Skin epidermis (tissue), 12 donors: ENCODE results near the gene CIB2.
A peak's percentile ranks its signal among the peaks of the same experiment; 100 is the strongest.

Experiments used
- H3K27ac ChIP-seq, 21 experiments: fragments of 200-600 bp; sonication (generic) in 11 of 21; one replicate each; pipeline ENCODE4 v1.5.0; 2020; ENCODE audit warnings: mild to moderate bottlenecking in 3 of 21, inconsistent platforms in 2 of 21, moderate library complexity in 2 of 21
- H3K4me3 ChIP-seq, 7 experiments: fragments of 200-600 bp; sonication (generic) in 2 of 7; one replicate each; pipeline ENCODE4 v1.5.0; 2020; ENCODE audit warnings: inconsistent platforms in 2 of 7, mild to moderate bottlenecking in 2 of 7, moderate library complexity in 1 of 7

Gene CIB2

DNA sequence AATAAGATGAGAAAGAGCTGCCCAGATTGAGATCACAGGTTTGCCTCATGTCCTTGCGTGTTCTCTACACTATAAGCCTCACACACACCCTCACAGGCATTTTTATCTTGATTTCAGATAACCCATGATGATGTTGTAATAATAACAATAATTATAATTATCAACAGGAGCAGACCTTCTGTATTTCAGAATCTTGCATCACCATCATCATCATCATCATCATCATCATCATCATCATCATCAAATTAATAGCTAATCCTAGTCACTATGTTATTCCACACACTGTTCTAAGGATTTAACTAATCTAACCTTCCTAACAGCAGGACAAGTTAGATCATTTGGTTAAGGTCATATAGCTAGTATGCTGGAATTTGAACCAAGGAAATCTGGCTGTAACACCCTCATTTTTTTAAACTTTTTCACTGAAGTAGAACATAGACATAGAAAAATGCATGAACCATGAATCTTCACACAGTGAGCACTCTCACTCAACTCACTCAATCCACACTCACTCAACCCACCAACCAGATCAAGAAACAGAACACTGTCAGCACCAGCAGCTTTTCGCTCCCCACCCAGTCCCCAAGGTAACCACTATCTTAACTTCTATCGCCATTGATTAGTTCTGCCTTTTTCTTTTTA, 40.7 kb downstream of the CIB2 start:
- H3K4me3 ChIP-seq = no peak overlapping the region
- H3K27ac ChIP-seq = no peak overlapping the region

- no peak overlapping the region for H3K4me3 ChIP-seq
- peak overlapping the region in 3 of 21 experiments; percentile 7 to 38 (median 9) for H3K27ac ChIP-seq
Measured at GRCh38 chr15:78088773-78089080, 42.5 kb downstream of the CIB2 start.

GRCh38 chr15:78087951-78088772, 43.1 kb downstream of the CIB2 start:
- peak overlapping the region in 4 of 21 experiments; percentile 7 to 39 (median 24) for H3K27ac ChIP-seq

GRCh38 chr15:78085928-78086327, 45.3 kb downstream of the CIB2 start:
- Histone ChIP-seq H3K4me3 (no peak overlapping the region), H3K27ac (no peak overlapping the region)

More at GRCh38 chr15:78087951-78088772, 43.1 kb downstream of the CIB2 start:
- H3K4me3 ChIP-seq = no peak overlapping the region

- peak overlapping the region in 1 of 21 experiments; percentile 27 for H3K27ac ChIP-seq
- no peak overlapping the region for H3K4me3 ChIP-seq
Measured at GRCh38 chr15:78084449-78084750, 46.8 kb downstream of the CIB2 start.

DNA sequence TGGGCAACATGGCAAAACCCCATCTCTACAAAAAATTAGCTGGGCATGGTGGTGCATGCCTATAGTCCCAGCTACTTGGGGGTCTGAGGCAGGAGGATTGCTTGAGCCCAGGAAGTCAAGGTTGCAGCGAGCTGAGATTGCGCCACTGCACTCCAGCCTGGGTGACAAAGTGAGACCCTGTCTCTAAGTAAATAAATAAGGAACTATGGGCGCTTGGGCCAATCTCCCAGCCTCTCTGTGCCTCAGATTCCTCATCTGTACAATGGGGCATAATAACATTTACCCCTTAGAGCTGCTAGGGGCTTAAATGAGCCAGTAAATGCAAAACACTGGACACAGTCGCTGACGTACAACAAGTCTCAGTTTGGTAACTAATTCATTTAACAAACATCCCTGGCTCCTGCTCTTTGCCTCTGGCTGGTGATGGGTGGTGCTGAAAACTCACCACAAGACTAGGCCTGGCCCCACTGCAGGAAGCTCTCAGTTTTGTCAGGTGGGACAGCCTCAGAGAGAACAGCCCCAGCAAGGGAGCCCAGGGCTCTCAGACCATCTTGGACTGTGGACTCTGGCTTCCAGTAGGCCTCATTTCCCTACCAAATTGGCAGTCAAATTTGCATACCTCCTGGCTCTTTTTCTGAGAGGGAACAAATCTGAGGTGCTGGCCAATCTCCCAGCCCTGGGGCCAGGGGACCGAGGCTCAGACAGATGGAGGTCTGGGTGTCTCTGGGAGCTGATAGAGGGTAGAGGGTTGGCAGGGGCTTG, 47.4 kb downstream of the CIB2 start:
- peak overlapping the region in 1 of 21 experiments; percentile 27 for H3K27ac ChIP-seq
- H3K4me3 ChIP-seq = no peak overlapping the region

- Histone ChIP-seq H3K4me3 (no peak overlapping the region), H3K27ac (peak overlapping the region in 4 of 21 experiments; percentile 11 to 49 (median 26))
Measured at GRCh38 chr15:78083186-78083585, 48.1 kb downstream of the CIB2 start.

DNA sequence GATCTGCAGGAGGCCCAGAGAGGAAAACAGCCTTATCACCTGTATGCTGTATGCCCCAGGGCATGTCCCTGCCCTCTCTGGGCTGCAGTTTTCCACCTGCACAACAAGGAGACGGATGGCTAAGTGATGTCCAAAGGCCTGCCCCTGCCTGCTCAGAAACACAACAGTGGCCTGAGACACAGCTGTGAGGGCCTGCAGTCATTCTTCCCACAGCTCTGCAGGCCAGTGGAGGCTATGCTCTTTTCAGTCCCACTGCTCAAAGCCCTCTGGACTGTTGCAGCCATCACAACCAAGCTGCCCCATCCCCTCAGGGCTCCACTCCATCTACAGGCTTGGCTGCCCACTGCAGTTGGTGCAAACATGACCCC, 48.5 kb downstream of the CIB2 start:
- Histone ChIP-seq H3K27ac (peak overlapping the region in 5 of 21 experiments; percentile 2 to 49 (median 14)), H3K4me3 (no peak overlapping the region)

DNA sequence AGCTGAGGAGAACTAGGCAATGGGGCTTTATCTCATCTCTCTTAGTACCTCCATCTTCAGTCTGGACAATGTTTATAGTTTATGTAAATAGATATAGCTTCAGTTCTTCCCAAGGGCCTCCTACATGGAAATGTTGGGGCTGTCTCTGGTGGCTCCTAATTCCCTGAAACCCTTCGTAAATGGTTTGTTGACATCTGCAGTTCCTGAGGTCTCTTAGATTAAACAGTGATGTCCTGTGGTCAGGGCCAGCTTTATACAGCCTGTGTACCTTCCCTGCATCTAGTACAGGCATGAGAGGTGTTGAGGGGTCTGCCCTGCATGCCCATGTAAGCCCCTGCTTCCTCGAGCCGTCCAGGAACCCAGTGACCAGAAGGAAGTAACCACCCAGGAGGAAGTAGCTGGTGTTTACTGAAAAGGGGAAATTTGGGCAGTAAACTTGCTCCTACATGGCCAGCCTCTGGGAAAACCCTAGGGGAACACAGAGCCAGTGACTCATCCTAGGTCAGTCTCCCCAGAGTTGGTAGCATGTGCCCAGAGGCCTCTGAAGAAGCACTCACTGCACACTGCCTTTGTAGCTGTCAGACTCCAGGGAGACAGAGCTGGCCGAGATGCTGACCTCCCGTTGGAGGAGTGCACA, 49.0 kb downstream of the CIB2 start:
- peak overlapping the region in 8 of 21 experiments; percentile 2 to 60 (median 38) for H3K27ac ChIP-seq
- H3K4me3 ChIP-seq = no peak overlapping the region

- H3K4me3 ChIP-seq = no peak overlapping the region
- H3K27ac ChIP-seq = no peak overlapping the region
Measured at GRCh38 chr15:78080088-78080460, 51.2 kb downstream of the CIB2 start.

GRCh38 chr15:78079298-78080087, 51.8 kb downstream of the CIB2 start:
- Histone ChIP-seq H3K4me3 (no peak overlapping the region), H3K27ac (peak overlapping the region in 1 of 21 experiments; percentile 16)

DNA sequence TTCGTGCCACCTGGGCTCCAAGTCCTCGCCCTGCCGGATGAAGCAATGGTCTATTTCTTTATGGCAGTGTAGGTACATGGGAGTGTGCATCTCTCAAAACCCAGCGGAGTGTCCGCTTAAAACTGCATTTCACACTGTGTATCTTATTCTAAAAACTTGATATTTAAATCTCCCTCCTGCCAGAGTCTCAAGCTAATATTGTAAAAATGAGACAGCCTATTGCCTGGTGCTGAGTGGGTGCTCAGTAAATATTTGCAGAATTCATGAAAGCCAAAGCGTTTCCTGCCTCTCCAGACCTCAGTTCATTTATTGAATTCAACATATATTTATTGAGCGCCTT, 53.4 kb downstream of the CIB2 start:
- peak overlapping the region in 17 of 21 experiments; percentile 30 to 98 (median 87) for H3K27ac ChIP-seq
- H3K4me3 ChIP-seq = peak overlapping the region; percentile 58 to 94 (median 72)

- Histone ChIP-seq H3K4me3 (peak within 1 kb of the TSS; percentile 58 to 94 (median 72)), H3K27ac (peak within 1 kb of the TSS; percentile 62 to 98 (median 90))
Measured at GRCh38 chr15:78077053-78077870, 54.0 kb downstream of the CIB2 start, which contains the start of gene TBC1D2B. Gene TBC1D2B (minus strand): TSS chr15:78077711. CDS start chr15:78077652, 59 bp downstream.

GRCh38 chr15:78076231-78077052, 54.8 kb downstream of the CIB2 start:
- Histone ChIP-seq H3K27ac (peak overlapping the region; percentile 62 to 98 (median 90)), H3K4me3 (peak overlapping the region; percentile 58 to 94 (median 72))

- Histone ChIP-seq H3K4me3 (peak overlapping the region; percentile 58 to 94 (median 72)), H3K27ac (peak overlapping the region in 19 of 21 experiments; percentile 77 to 98 (median 90))
Measured at GRCh38 chr15:78075490-78076230, 55.6 kb downstream of the CIB2 start.

DNA sequence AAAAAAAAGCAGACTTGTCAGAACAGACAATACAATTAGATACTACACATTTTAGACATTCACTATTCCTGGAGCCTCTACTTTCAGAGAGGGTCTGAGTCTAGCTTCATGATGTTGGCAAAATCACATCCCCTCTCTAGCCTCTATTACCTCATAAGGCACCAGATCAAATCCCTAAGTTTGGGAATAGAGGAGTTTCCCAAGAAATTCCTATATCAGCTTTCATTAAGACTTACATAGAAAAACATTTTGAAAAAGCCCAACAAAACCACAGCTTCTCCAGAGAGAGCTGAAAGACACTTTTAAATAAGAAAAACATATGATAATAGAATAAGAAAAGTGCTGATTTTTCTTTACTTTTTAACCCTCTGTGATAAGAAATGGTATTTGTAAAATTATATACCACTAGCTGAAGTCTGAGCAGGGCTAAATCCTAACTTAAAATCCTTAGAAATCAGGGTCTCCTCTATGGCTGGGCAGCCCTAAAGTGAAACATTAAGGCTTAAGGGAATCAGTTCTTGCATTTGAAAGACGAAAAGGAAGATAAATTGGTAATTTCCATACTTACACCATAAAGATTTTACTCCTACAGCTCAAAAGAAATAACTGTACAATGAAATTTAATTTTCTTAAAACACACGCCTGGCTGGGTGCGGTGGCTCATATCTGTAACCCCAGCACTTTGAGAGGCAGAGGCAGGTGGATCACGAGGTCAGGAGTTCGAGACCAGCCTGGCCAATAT, 58.0 kb downstream of the CIB2 start:
- H3K27ac ChIP-seq = peak overlapping the region in 19 of 21 experiments; percentile 3 to 95 (median 72)
- no peak overlapping the region for H3K4me3 ChIP-seq
